ENCODE data around the gene PAIP2. TPM values are rescaled to one million over a fixed set of nuclear protein-coding genes. Genes with fewer than 3 reads are reported as not detected.

The PAIP2 gene
- total RNA-seq, 2 donors from 2014 or later: 28.0 to 47.5 TPM

Other genes starting within 250 kb of the PAIP2 start
- gene SIL1, start 143.5 kb upstream of the PAIP2 start, total RNA-seq: 10 to 100 TPM; 29.9 to 33.0 TPM
- 100 to 1,000 TPM in 1 of 2 donors, 10 to 100 TPM in 1; 98.4 to 106 TPM for gene MATR3, start 48.1 kb upstream of the PAIP2 start, total RNA-seq
- gene SLC23A1, start 41.4 kb downstream of the PAIP2 start, total RNA-seq: 1 to 10 TPM; 4.8 to 5.9 TPM
- 10 to 100 TPM in 1 of 2 donors, 1 to 10 TPM in 1; 6.0 to 36.9 TPM for gene MZB1, start 48.1 kb downstream of the PAIP2 start, total RNA-seq
- under 1 TPM; 0.42 to 0.55 TPM for gene PROB1, start 53.2 kb downstream of the PAIP2 start, total RNA-seq
- 1 to 10 TPM; 3.6 to 3.8 TPM for gene SPATA24, start 62.2 kb downstream of the PAIP2 start, total RNA-seq
- 1 to 10 TPM; 2.4 to 4.6 TPM for gene DNAJC18, start 97.7 kb downstream of the PAIP2 start, total RNA-seq
- gene ECSCR, start 120.9 kb downstream of the PAIP2 start, total RNA-seq: 1 to 10 TPM; 3.9 to 4.5 TPM
- 1 to 10 TPM; 2.8 to 3.7 TPM for gene SMIM33, start 129.2 kb downstream of the PAIP2 start, total RNA-seq
- 10 to 100 TPM; 25.0 to 55.6 TPM for gene STING1, start 140.9 kb downstream of the PAIP2 start, total RNA-seq
- 100 to 1,000 TPM; 139 to 152 TPM for gene UBE2D2, start 219.5 kb downstream of the PAIP2 start, total RNA-seq